Hepatocyte (in vitro differentiated cells): ENCODE results near the gene NPDC1. TPM values are rescaled to one million over a fixed set of nuclear protein-coding genes. Genes with fewer than 3 reads are reported as not detected.

Experiments
- DNase-seq: peaks from one replicate; pipeline ENCODE4 v3.0.0-alpha.2; 2016; ENCODE audit warnings: low spot score
- H2AFZ ChIP-seq: fragments of 200-600 bp; sonication (generic); 2 replicates; pipeline ENCODE4 v1.6.0; 2016; ENCODE audit warnings: antibody characterized with exemption, mild to moderate bottlenecking
- H3K27ac ChIP-seq: fragments of 200-600 bp; sonication (generic); 2 replicates; pipeline ENCODE4 v1.5.1; 2016; ENCODE audit warnings: mild to moderate bottlenecking
- H3K27me3 ChIP-seq: fragments of 200-600 bp; sonication (generic); 2 replicates; pipeline ENCODE4 v1.6.1; 2016
- H3K36me3 ChIP-seq: fragments of 200-600 bp; sonication (generic); replicated peaks from 2 replicates; pipeline ENCODE4 v1.5.1; 2016; ENCODE audit warnings: low read depth; ENCODE audit not compliant: insufficient read depth
- H3K4me1 ChIP-seq: fragments of 200-600 bp; sonication (generic); 2 replicates; pipeline ENCODE4 v1.5.1; 2016; ENCODE audit warnings: mild to moderate bottlenecking, moderate library complexity; ENCODE audit not compliant: insufficient read depth
- H3K4me2 ChIP-seq: fragments of 200-600 bp; sonication (generic); 2 replicates; pipeline ENCODE4 v1.6.0; 2016
- H3K4me3 ChIP-seq: fragments of 200-600 bp; sonication (generic); 2 replicates; pipeline ENCODE4 v1.5.1; 2016; ENCODE audit warnings: mild to moderate bottlenecking
- H3K79me2 ChIP-seq: fragments of 200-600 bp; sonication (generic); 2 replicates; pipeline ENCODE4 v1.6.0; 2017; ENCODE audit warnings: mild to moderate bottlenecking
- H3K9me2 ChIP-seq: fragments of 200-600 bp; sonication (generic); replicated peaks from 2 replicates; pipeline ENCODE4 v1.6.0; 2017; ENCODE audit warnings: mild to moderate bottlenecking; ENCODE audit not compliant: insufficient read depth
- H3K9me3 ChIP-seq: fragments of 200-600 bp; sonication (generic); 2 replicates; pipeline ENCODE4 v1.5.1; 2016; ENCODE audit warnings: low read depth, mild to moderate bottlenecking
- H4K20me1 ChIP-seq: fragments of 200-600 bp; sonication (generic); 2 replicates; pipeline ENCODE4 v1.6.0; 2016; ENCODE audit warnings: mild to moderate bottlenecking; ENCODE audit not compliant: insufficient read depth, poor library complexity, severe bottlenecking
- CTCF ChIP-seq: fragments of 200-600 bp; sonication (generic); IDR thresholded peaks from 2 replicates; pipeline ENCODE4 v1.5.1; 2016; ENCODE audit warnings: antibody characterized with exemption, mild to moderate bottlenecking; ENCODE audit not compliant: poor library complexity
- EZH2 ChIP-seq: fragments of 200-600 bp; sonication (generic); IDR thresholded peaks from 2 replicates; pipeline ENCODE4 v1.6.1; 2016; ENCODE audit warnings: antibody characterized with exemption, mild to moderate bottlenecking, borderline replicate concordance
- EZH2phosphoT487 ChIP-seq: fragments of 200-600 bp; sonication (generic); IDR thresholded peaks from one replicate; pipeline ENCODE4 v1.6.1; 2018; ENCODE audit warnings: antibody characterized with exemption, mild to moderate bottlenecking, low read depth, moderate library complexity; ENCODE audit not compliant: unreplicated experiment, severe bottlenecking
- WGBS: methylation state at CpG from one replicate; pipeline ENCODE4 v1.1.6; 2016; ENCODE audit warnings: low lambda C conversion rate; ENCODE audit errors: missing lambda C conversion rate; 5-methylcytosine and 5-hydroxymethylcytosine counted together
- polyA plus RNA-seq: library from polyadenylated mRNA; unstranded; fragments of >200 nt; fragmentation: Nextera tagmentation; extraction: Ambion mirVana; gene quantifications from 2 replicates; pipeline ENCODE4 v1.2.1, GENCODE V29; 2016
- total RNA-seq: library from RNA; depleted of rRNA; stranded (reverse); fragments of >200 nt; gene quantifications from 2 replicates; pipeline ENCODE4 v1.2.3, GENCODE V29; 2014

The NPDC1 gene
- total and polyA plus RNA-seq, 2 experiments from 2014 or later = 12.7 to 72.7 TPM

- Histone ChIP-seq H2AFZ (no peak overlapping the region), H3K27me3 (no peaks in the 10 kb centered on the region), H3K9me2 (no peaks in the 10 kb centered on the region), H4K20me1 (no peaks in the 10 kb centered on the region), H3K27ac (no peak overlapping the region), H3K4me1 (peaks cover 14% of the 10 kb centered on the region), H3K4me2 (no peak overlapping the region), H3K79me2 (no peaks in the 10 kb centered on the region), H3K4me3 (no peak overlapping the region), H3K9me3 (no peaks in the 10 kb centered on the region), H3K36me3 (no peaks in the 10 kb centered on the region)
- WGBS = 90% methylated on average over 10 of the region's 10 CpGs
- DNase-seq = no peak
- TF ChIP-seq EZH2 (no peak), EZH2phosphoT487 (no peak), CTCF (no peak)
These were observed 13.1 kb downstream of the NPDC1 start for GRCh38 chr9:137032858-137033257.

DNA sequence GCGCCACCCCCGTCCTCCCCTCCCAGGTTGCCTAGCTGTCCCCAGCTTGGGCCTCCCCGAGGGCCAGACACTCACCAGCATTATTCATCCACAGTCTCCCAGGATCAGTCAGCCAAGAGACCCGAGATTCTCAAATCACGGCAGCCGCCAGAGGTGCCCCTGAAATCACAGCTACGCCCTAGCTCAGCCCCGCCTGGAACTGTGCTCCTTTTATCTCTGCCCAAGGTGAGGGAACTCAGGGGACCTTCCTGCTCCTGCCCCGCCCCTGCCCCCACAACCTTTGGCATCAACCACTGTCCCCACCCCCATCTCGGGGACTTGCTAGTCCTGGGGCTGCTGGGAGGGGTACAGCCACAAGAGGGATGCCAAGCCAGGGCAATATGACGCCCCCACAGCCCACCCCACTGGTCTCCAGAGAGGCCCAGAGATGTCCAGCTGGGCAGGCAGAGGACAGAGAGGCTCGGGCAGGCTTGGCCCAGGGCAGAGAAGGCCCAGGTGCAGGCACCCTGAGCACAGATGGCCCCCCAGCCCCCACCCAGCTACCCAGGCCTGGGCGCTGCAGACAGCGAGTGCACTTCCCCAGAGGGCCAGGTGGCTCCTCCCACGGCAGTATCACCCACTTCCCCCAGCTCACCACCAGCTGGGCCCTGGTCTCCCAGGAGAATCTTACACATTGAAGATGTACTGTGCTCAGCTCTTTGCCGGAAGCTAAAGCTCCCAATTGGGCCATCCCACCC lies 13.9 kb downstream of the NPDC1 start, which contains the start of gene FUT7:
FUT7 (minus strand) TSS at position 185 of the 737 bp plus-strand sequence; CDS start at position 88, 97 bp downstream.
- peaks cover 19% of the 10 kb centered on the region for H3K4me1 ChIP-seq
- no peaks in the 10 kb centered on the region for H3K9me2 ChIP-seq
- DNase-seq = no peak
- no peak within 1 kb of the TSS for H3K4me2 ChIP-seq
- no peaks in the 10 kb centered on the region for H3K27me3 ChIP-seq
- H3K9me3 ChIP-seq = no peaks in the 10 kb centered on the region
- H2AFZ ChIP-seq = no peak within 1 kb of the TSS
- no peak for TF ChIP-seq EZH2
- no peak for TF ChIP-seq EZH2phosphoT487
- TF ChIP-seq CTCF = no peak
- H3K4me3 ChIP-seq = no peak within 1 kb of the TSS
- WGBS = 75% methylated on average over 16 of the region's 16 CpGs
- no peak within 1 kb of the TSS for H3K27ac ChIP-seq
- H4K20me1 ChIP-seq = no peaks in the 10 kb centered on the region
- H3K36me3 ChIP-seq = no peaks in the 10 kb centered on the region
- no peaks in the 10 kb centered on the region for H3K79me2 ChIP-seq

- Histone ChIP-seq H3K4me2 (no peak overlapping the region), H2AFZ (no peak overlapping the region), H3K9me3 (no peaks in the 10 kb centered on the region), H3K36me3 (no peaks in the 10 kb centered on the region), H3K79me2 (no peaks in the 10 kb centered on the region), H3K27ac (no peak overlapping the region), H4K20me1 (no peaks in the 10 kb centered on the region), H3K9me2 (no peaks in the 10 kb centered on the region), H3K4me1 (peaks cover 20% of the 10 kb centered on the region), H3K27me3 (no peaks in the 10 kb centered on the region), H3K4me3 (no peak overlapping the region)
- DNase-seq = no peak
- TF ChIP-seq CTCF = no peak
- no peak for TF ChIP-seq EZH2phosphoT487
- no peak for TF ChIP-seq EZH2
- 97% methylated on average over 56 of the region's 65 CpGs for WGBS
These were observed 15.1 kb downstream of the NPDC1 start for GRCh38 chr9:137030538-137031527.
